Stimulated activated CD4-positive, alpha-beta T cell treated with anti-CD3 and anti-CD28 coated beads, Interleukin-4, amount 100 ng/mL, for 1 hour (primary cell): ENCODE measurements around the gene MAEA.
"Not testable (repeated sequence)": the region's sequence is repeated elsewhere in the genome, so short reads cannot be mapped to it uniquely, and the experiment has no call there.

Experiments used
- DNase-seq: peaks from one replicate; pipeline ENCODE4 v3.0.0-alpha.2; 2020

MAEA gene

DNA sequence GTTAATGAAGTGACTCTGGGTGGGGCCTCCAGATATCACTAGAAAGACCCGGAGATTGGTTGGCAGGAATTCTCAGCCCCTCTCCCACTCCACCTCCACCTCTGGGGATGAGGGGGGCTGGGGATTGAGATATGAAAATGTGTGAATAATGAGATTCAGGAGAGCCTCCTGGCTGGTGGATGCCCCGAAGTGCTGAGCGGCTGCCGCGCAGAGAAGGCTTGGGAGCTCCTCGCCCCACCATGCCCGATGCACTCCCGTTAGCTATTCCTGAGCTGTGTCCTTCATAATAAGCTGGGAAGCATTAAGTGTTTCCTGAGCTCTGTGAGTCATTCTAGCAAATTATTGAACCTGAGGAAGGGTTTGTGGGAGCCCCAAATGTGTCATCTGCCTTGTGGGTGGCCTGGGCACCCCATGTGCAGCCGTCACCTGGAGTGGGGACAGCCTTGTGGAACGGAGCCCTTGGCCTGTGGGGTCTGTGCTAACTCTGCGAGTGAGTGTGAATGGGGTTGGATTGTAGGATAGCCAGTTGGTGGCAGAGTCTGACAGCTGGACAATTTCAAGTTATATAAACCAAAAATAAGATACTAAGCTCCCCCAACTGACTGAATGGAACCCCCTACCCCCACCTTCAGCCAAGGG is 4.4 kb upstream of the MAEA start:
- DNase-seq, result no peak

DNA sequence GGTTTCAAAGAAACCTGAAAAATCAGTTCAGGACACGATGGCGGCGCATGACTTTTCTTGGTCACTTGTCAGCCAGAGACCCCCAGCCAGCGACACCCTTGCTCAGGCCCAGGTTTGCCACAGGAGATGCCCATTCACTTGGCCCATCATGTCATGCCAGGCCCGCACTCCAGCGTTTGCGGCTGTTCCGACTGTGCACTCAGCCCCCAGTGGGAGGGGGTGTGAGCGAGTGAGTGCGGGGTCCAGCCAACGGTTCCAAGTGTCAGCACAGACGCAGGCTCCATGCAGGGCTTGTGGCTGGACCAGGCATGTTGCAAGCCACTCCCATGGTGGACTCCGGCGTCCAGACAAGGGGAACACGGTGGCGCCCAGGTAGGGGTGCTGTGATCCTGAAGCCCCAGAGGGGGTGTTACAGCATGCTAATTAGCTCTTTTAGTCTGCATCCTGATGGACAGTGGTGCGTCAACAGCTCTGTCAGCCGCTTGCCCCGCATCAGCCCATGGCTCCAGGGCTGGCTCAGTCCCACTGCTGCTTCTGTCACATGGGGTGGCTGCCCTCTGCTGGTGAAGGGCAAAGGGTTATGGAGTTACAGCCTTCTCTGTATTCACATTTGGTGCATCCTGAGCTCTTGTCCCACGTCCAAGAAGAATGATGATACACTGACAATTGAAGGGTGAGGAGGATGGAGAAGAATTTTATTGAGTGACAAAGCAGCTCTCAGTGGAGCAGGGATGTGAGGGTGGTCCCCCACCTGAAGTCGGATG is 3.7 kb upstream of the MAEA start:
- DNase-seq, result peak; percentile 28

GRCh38 chr4:1288786-1289185 is 905 bp upstream of the MAEA start:
- no peak for DNase-seq

DNA sequence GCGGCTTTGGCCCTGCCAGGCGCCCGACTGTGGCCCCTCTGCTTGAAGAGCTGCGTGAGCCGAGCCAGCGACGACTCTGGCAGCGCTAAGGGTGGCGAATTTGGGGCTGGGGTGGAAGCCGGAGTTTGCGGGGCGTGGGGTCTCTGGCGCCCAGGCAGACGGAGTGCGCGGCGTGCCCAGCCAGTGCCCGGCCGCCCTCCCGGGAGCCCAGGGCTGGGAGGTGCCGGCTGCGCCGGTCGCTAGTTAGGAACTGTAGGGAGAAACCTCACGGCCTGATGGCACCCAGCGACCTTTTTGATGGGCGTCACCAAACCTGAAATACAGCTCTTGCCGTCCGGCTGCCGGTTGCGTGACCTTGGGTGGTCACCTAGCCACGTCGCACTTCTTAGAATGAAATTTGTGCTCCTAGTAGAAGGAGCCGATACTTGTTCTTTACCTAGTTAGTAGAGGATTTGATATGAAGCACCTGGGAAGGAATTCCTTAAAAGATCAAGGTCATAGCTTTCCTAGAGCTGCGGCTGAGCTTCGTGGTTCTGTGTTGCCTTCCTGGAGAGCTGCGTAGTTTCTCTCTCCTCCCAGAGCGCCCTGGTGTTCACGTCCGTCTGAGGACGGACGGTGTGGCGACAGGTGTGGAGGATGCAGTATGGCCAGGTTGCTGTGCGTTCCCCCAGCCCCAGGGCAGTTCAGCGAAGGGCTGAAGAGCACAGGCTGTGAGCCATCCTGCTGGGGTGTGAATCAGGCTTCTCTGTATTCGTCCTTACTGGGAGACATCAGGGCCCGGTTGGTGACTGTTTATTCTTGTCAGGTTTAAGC is 680 bp downstream of the MAEA start:
- no peak for DNase-seq

GRCh38 chr4:1291091-1291490 is 1.4 kb downstream of the MAEA start:
- DNase-seq, result no peak

DNA sequence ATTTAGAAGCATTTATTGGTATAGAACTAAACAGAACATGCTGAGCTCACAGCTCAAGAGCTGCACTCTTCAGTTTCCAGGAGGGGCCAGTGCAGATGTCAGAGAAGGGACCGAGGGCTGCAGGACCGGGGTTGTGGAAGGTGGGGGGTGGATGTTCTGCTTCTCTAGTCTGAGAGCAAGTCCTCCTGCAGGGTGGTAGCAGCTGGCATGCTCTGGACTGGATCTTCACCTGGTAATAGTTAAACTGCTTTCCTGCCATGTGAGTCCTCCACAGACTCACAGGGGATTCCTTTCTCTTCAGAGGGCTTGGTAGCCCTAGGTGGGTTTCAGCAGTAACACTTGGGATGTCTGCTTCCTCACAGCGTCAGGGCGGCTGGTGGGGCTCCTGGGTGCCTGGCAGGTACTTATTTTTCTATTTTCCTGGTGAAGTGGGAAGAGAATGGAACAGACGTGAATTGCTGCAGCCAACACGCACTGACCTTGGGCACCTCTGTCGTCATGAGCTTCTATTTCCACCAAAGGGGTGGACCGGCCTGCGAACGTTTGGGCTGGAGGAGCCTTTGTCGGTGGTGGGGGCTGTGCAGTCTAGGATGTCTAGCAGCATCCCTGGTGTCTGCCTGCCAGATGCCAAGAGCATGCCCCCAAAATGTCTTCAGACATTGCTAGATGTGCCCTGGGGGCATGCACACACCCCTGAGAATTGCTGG is 2.5 kb downstream of the MAEA start:
- DNase-seq, result no peak

- DNase-seq, result not testable (repeated sequence)
Measured at GRCh38 chr4:1292703-1293011, 3.0 kb downstream of the MAEA start.

DNA sequence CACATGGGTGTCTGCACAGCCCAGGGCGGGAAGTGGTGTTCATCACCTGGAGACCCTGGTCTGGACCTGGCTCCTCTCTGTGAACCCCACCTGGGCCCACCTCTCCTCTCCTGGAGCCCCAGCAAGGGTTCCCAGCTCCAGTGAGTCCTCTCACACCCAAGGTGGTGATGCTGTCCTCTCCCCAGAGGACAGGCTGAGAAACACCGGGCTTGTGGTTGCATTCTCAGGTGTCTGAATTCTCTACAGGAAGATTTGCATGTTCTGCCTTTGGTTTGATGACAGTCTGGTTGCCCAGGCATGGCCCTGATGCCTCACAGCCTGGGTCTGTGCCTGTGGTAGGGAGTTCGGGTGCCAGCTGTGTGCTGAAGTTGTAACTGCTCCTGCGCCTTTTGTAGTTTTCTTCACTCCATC is 3.8 kb downstream of the MAEA start:
- no peak for DNase-seq

DNA sequence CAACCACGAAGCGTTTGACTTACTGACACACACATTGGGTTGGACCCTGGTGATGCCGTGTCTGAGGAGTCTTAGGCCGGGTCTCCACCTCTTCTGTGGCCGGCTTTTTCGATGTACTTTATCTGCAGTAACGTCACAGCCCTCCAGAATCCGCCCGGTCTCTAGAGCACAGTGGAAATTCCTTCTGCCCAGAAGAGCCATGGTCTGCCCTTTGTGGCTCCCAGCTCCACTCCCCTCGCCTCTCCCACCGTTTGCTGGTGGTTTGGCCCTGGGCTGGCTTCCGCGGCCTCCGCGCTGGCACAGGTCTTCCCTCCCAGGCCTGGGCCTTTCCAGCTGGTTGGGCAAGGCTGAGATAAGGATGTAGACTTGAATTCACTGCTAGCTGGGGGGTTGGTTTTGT is 4.3 kb downstream of the MAEA start:
- DNase-seq, result no peak

GRCh38 chr4:1294424-1294823 is 4.7 kb downstream of the MAEA start:
- DNase-seq, result no peak

DNA sequence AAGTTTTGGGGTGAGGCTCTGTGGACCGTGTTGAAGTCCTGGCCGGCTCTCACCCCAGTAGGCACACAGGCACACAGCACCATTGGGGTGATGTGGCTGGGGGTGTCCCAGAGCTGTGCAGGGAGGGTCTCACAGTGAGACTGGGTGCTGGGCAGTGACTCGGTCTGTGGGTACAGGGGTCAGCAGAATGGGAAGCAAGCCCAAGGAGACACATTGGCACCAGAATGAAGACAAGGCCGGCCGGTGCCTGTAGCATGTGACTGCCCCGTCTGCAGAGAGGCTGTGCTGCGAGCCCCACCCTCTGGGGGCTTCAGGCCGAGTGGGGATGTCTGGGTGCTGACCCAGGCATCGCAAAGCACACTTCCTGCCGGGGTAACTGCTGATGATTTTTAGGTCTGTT is 5.2 kb downstream of the MAEA start:
- no peak for DNase-seq

- DNase-seq, result no peak
Measured at GRCh38 chr4:1295405-1296055, 5.8 kb downstream of the MAEA start.

- DNase-seq, result no peak
Measured at GRCh38 chr4:1296324-1297022, 6.8 kb downstream of the MAEA start.

- no peak for DNase-seq
Measured at GRCh38 chr4:1297023-1297395, 7.3 kb downstream of the MAEA start.

- DNase-seq, result no peak
Measured at GRCh38 chr4:1297456-1298325, 8.0 kb downstream of the MAEA start.

DNA sequence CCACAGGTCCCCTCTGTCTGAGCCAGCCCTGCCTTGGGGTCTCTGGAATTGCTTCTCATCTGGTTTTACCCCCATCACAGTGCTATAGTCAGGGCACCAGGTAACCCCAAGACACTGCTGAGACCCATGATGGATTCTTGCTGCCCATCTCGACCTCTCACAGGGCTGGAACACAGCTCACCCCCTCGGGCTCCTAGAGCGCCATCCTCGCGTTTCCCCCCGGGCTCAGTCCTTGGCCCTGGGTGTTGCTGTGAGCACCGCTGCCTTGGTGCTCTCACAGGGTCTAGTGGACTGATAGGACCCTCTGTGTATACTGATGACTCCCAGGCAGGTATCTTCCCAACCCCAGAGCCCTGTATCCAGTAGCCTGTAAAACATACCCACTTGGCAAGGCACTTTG is 8.8 kb downstream of the MAEA start:
- no peak for DNase-seq

DNA sequence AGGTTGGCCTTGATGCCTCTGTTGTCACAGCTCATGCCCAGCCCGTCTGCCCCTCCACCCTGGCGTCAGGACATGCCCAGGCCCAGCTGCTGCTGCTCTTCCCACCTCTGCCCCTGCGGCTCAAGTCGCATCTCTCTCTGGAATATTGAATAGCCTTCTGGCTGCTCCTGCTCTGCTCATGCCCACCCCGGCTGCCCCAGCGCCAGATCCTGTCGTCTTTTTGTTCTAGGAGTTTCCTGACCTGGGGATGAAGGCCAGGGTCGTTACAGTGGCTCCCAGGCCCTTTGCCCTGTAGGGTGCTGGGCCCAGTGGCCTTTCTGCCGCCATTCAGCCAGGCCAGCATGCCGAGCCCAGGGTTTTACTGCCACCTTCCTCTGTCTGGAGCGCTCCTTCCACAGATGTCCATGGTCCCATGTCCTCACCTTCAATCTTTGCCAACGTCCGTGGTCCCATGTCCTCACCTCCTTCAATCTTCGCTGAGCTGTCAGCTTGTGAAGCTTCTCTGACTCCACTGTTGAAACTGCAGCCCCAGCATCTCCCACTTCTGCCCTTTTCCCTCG is 9.7 kb downstream of the MAEA start:
- no peak for DNase-seq

DNA sequence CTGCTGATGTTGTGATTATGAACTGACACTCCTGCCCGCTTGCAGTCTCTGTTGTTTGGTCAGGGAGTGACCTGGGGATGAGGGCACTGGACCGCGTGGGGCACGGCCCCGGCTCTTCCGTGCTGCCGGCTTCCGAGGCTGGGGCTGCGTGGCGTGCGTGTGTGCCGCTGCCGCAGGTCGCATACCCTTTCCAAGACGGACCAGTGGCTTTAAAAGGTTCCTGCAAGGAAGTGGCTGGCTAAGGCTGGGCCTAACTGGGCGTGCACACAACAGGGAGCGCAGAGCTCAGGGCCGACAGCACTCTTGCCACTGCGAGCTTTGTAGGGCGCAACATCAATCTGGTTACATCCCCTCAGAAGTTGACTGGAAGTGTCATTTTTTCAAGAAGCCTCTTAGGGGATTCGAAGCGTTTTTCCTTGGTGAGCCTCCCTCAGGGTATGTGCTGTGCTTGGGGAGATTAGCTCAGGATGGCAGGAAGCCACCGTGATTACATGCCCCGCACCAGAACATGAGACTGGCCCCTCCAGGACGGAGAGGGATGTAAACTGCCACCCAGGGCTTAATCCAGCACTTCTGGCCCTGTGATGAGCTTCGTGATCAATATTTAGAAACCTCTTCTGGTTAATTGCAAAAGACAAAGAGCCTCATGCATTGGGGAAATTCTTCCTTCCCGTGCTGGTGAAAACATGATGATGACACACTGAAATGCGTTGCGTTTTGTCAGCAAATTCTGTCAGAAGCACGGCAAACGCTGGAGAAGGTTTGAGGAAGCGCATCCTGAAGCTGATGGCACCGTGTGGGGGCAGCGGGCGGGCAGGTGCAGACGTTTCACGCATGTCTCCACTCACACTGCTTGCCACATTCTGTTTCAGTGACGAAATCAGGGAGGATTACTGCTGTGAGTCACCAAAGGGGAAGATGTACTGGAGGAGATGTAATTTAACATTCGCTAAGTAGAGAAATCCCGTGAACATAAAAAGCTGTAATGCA is 11.1 kb downstream of the MAEA start:
- DNase-seq, result no peak

DNA sequence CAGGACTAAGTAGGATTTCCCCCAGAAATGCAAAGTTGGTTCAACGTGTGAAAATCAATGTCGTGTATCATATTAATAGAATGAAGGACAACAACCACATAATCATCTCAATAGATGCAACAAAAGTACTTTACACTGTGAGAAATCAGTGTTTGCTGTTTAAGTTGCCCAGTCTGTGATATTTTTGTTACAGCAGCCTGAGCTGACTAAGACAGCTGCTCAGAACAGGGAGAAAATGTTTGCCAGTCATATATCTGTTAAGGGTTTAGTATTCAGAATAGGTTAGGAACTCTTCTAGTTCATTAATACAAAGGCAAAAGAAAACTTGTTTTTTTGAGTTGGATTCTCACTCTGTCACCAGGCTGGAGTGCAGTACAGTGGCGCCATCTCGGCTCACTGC is 12.5 kb downstream of the MAEA start:
- DNase-seq, result no peak

- DNase-seq, result no peak
Measured at GRCh38 chr4:1305261-1305711, 15.6 kb downstream of the MAEA start.
